BJ (cell line): ENCODE data around the gene MTMR12. TPM values are rescaled to one million over a fixed set of nuclear protein-coding genes. Genes with fewer than 3 reads are reported as not detected.
A peak's percentile ranks its signal among the peaks of the same experiment; 100 is the strongest.
"Not testable (repeated sequence)": the region's sequence is repeated elsewhere in the genome, so short reads cannot be mapped to it uniquely, and the experiment has no call there.

Experiments
- CTCF ChIA-PET: fragments of 350-600 bp; formaldehyde crosslinking; extraction: SDS; loops from one replicate; lab custom pipeline; 2021; ENCODE audit warnings: antibody characterized with exemption, inconsistent platforms; lab: Yijun Ruan, JAX
- POLR2A ChIA-PET: fragments of 300-600 bp; sonication (Branson Sonifier 250); formaldehyde crosslinking; extraction: SDS; loops from one replicate; lab custom pipeline; 2021; ENCODE audit warnings: antibody characterized with exemption; lab: Charles Lee
- DNase-seq: peaks from one replicate; pipeline ENCODE4 v3.0.0-alpha.2; 2011; ENCODE audit warnings: low read depth
- H3K27me3 ChIP-seq: 2 replicates; pipeline ENCODE4 v1.6.0; 2011; ENCODE audit warnings: low read length; ENCODE audit not compliant: control insufficient read depth, insufficient read depth
- H3K36me3 ChIP-seq: 2 replicates; pipeline ENCODE4 v1.5.1; 2011; ENCODE audit warnings: low read length; ENCODE audit not compliant: control insufficient read depth, insufficient read depth
- H3K4me3 ChIP-seq: 2 replicates; pipeline ENCODE4 v1.5.1; 2011; ENCODE audit warnings: low read depth, mild to moderate bottlenecking, control low read depth, low read length
- polyA plus RNA-seq: library from polyadenylated mRNA; depleted of rRNA; stranded (reverse); fragments of >200 nt; gene quantifications from 2 replicates; pipeline ENCODE4 v1.2.3, GENCODE V29; 2011
- TF ChIP-seq, protein P1 (sequence below): IDR thresholded peaks from 2 replicates; pipeline ENCODE4 v1.5.1; 2011; ENCODE audit warnings: low read depth, mild to moderate bottlenecking, control low read depth, inconsistent platforms, low read length, moderate library complexity; ENCODE audit not compliant: insufficient read depth

Gene MTMR12
- polyA plus RNA-seq, 1 experiment = 11.1 TPM

DNA sequence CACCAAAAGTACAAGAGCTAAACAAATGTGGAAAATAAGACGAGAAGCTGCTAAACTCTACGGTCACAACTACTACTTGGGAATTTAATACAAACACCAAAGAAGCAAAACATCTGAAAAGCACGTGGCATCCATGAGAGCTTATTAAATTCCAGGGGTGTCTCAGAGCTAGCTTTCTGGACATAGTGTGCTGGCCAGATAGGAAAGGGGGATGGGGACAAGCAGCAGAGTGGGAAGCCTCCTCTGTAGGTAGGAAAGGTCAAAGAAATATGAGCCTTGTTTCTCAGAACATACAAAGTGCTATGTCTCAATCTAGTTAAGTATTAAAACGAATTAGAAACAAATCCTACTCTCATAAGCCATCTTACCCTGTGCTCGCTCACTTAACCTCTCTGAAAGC, 87.3 kb downstream of the MTMR12 start:
- Histone ChIP-seq H3K4me3 (no peak overlapping the region), H3K27me3 (no peaks in the 10 kb centered on the region), H3K36me3 (peaks cover 5% of the 10 kb centered on the region)
- POLR2A ChIA-PET = no interaction called here
- TF ChIP-seq, protein P1, sequence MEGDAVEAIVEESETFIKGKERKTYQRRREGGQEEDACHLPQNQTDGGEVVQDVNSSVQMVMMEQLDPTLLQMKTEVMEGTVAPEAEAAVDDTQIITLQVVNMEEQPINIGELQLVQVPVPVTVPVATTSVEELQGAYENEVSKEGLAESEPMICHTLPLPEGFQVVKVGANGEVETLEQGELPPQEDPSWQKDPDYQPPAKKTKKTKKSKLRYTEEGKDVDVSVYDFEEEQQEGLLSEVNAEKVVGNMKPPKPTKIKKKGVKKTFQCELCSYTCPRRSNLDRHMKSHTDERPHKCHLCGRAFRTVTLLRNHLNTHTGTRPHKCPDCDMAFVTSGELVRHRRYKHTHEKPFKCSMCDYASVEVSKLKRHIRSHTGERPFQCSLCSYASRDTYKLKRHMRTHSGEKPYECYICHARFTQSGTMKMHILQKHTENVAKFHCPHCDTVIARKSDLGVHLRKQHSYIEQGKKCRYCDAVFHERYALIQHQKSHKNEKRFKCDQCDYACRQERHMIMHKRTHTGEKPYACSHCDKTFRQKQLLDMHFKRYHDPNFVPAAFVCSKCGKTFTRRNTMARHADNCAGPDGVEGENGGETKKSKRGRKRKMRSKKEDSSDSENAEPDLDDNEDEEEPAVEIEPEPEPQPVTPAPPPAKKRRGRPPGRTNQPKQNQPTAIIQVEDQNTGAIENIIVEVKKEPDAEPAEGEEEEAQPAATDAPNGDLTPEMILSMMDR = no peak
- peak; percentile 61 for DNase-seq
- CTCF ChIA-PET = interaction anchor here (0.8 to 2.3 kb wide), 3 partner anchors 8 to 104 kb away, joined by 3 to 9 read pairs (median 5); no protein-coding TSS in a partner anchor

DNA sequence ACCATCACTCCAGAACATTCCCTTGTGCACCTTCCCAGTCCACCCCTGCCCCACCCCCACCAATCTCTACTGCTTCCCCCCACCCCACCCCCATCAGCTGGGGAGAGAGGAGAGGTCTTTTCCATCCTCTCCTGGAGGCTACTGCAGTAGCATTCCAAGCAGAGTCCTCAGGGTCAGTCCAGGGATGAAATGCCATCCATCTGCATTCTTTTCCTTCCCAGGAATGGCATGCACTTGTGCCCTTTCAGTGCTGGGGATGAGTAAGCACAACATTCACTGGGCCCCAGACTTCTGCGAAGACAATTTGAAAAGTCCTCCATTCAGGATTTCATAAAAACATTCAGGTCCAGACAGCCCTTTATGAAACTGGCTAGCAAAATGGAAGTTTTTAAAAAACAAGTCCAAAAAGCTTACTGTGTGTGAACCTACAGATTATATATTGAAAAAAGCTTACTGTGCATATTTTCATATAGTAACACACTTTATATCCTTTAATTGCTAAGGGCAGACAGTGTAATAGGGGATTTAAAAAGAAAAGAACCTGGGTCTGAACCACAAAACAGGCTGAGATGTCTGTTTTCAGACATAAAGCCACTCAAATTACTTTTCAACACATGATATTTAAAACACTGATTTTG, 88.6 kb downstream of the MTMR12 start:
- Histone ChIP-seq H3K36me3 (no peaks in the 10 kb centered on the region), H3K27me3 (no peaks in the 10 kb centered on the region), H3K4me3 (no peak overlapping the region)
- peak; percentile 31 for DNase-seq
- TF ChIP-seq, protein P1 = no peak
- ChIA-PET CTCF (interaction anchor here (0.6 to 2.3 kb wide), 3 partner anchors 9 to 255 kb away, joined by 3 to 9 read pairs (median 5); no protein-coding TSS in a partner anchor), POLR2A (no interaction called here)

DNA sequence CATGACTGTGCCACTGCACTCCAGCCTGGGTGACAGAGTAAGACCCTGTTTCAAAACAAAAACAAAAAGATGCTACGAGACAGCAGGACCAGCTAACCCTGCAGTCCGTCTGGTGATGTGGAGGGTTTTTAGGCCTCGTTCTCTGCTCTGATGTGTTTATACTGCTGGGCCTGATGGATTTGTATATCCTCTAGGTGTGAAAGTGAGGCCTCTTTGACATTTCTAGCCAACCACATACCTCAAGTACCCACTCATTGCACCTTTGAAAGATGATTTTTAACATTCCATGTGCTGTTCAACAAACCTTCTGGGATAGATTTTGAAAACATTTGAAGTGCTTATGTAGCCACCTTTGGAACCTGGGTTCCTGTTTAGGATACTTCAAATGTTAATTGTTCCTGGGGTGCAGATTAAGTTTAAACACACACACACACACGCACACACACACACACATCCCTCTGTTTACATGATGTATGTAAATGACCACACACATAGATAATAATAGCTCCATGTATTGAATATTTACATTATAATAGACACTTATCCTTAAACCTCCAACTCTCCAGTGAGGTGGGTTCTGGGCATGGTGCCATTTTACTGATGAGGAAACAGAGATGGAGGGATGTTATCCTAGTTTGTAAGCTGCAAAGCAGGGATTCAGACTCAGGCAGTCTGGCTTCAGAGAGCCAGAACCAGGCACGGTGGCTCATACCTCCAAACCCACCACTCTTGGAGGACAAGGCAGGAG, 89.8 kb downstream of the MTMR12 start:
- H3K36me3 ChIP-seq = no peaks in the 10 kb centered on the region
- ChIA-PET POLR2A (no interaction called here), CTCF (interaction anchor here (0.6 kb wide), 1 partner anchor 212 kb away, joined by 4 read pairs; no protein-coding TSS in a partner anchor)
- TF ChIP-seq, protein P1 = no peak
- no peaks in the 10 kb centered on the region for H3K27me3 ChIP-seq
- no peak for DNase-seq
- no peak overlapping the region for H3K4me3 ChIP-seq

DNA sequence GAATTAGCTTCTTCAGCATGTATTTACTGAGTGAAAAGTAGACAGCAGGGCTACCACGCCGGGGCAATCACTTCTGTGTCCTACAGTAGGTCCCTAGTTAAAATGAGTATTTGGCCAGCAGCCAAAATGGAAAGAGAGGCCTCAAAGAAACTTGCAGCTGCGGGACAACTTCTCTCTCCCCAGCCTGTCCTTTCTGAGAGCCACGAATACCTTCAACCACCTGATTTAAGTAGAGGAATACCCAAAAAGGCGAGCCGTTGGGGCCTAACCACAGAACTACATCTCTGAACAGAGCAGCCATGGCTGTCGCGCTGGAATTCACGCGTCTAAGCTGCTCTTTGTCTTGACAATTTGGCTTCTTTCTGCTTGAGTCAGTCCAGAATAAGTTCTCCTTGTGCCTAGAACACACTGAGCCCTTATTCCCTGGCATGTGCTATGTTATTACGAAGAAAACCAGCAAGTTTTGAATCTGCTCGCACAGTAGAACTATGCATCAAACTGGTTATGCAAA, 94.8 kb downstream of the MTMR12 start:
- Histone ChIP-seq H3K27me3 (no peaks in the 10 kb centered on the region), H3K36me3 (no peaks in the 10 kb centered on the region), H3K4me3 (no peak overlapping the region)
- CTCF ChIA-PET = interaction anchor here (1.3 kb wide), 1 partner anchor 14 kb away, joined by 3 read pairs; no protein-coding TSS in a partner anchor
- TF ChIP-seq, protein P1 = no peak
- DNase-seq = no peak
- POLR2A ChIA-PET = no interaction called here

DNA sequence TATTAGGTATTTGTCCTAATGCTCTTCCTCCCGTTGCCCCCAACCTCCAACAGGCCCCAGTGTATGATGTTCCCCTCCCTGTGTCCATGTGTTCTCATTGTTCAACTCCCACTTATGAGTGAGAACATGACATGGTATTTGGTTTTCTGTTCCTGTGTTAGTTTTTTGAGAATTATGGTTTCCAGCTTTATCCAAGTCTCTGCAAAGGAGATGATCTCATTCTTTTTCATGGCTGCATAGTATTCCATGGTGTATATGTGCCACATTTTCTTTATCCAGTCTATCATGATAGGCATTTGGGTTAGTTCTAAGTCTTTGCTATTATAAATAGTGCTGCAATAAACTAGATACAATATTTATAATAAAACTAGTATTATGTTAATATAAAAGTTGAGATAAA, 98.4 kb downstream of the MTMR12 start:
- POLR2A ChIA-PET, H3K27me3 ChIP-seq, H3K4me3 ChIP-seq, CTCF ChIA-PET, DNase-seq, H3K36me3 ChIP-seq: not testable (repeated sequence)
